Transverse colon (tissue), 4 donors: Measurements from ENCODE around the gene NR1H2. TPM values are rescaled to one million over a fixed set of nuclear protein-coding genes. Genes with fewer than 3 reads are reported as not detected.

Source experiments
- DNase-seq: peaks from one replicate; pipeline ENCODE4 v3.0.0-alpha.2; 2019
- H3K27ac ChIP-seq, 4 donors: fragments of 200-600 bp; sonication (generic); 2 replicates each; pipeline ENCODE4 v1.5.1; 2016 to 2018; ENCODE audit warnings: inconsistent platforms in 4 of 4
- H3K27me3 ChIP-seq: fragments of 200-600 bp; sonication (generic); 2 replicates; pipeline ENCODE4 v1.5.1; 2017; ENCODE audit warnings: inconsistent platforms
- H3K36me3 ChIP-seq, 4 donors: fragments of 200-600 bp; sonication (generic); 2 replicates each; pipeline ENCODE4 v1.5.1; 2017 to 2019; ENCODE audit warnings: inconsistent platforms in 4 of 4
- H3K4me1 ChIP-seq, 4 donors: fragments of 200-600 bp; sonication (generic); 2 replicates each; pipeline ENCODE4 v1.5.1; 2017 to 2020; ENCODE audit warnings: inconsistent platforms in 4 of 4
- H3K4me3 ChIP-seq, 4 donors: fragments of 200-600 bp; sonication (generic); 1 replicate in 1 of 4; 2 replicates in 3 of 4; pipeline versions ENCODE4 v1.5.1 to v1.6.1; 2017 to 2019; ENCODE audit warnings: inconsistent platforms in 4 of 4
- H3K9me3 ChIP-seq, 2 donors: fragments of 200-600 bp; sonication (generic); 2 replicates each; pipeline ENCODE4 v1.5.1; 2017 to 2019; ENCODE audit warnings: inconsistent platforms in 2 of 2
- EP300 ChIP-seq: sonication (generic); formaldehyde crosslinking; IDR thresholded peaks from one replicate; pipeline ENCODE4 v1.6.1; 2017; ENCODE audit warnings: antibody characterized with exemption, low read depth
- POLR2A ChIP-seq: fragments of 450-650 bp; IDR thresholded peaks from one replicate; pipeline ENCODE4 v1.6.1; 2016; ENCODE audit warnings: antibody characterized with exemption, mild to moderate bottlenecking, moderate library complexity
- POLR2AphosphoS5 ChIP-seq, 3 donors: sonication (generic); formaldehyde crosslinking; IDR thresholded peaks; one replicate each; pipeline ENCODE4 v1.6.1; 2016; ENCODE audit warnings: antibody characterized with exemption in 3 of 3
- WGBS, 2 donors: methylation state at CpG; one replicate each; pipeline ENCODE4 v1.1.5; 2018; ENCODE audit warnings: low coverage in 1 of 2; 5-methylcytosine and 5-hydroxymethylcytosine counted together
- in situ Hi-C, 4 donors: fragments of 200-750 bp; cut with MboI; loops; one replicate each; pipeline versions ENCODE4 v1.15.0 to v1.15.1; 2017; ENCODE audit warnings: low sequenced_read_pairs in 3 of 4, low pct_ligation_motif_present in 1 of 4, low pct_unique_long_range_greater_than_20kb in 1 of 4
- intact Hi-C: fragments of 100-400 bp; cut with DNase I; formaldehyde crosslinking; loops from one replicate; pipeline ENCODE4 v1.15.1; 2023; ENCODE audit warnings: low total_unique reads
- total RNA-seq, 4 donors: library from RNA; depleted of rRNA; stranded (reverse); fragments of >200 nt; gene quantifications; one replicate each; pipeline ENCODE4 v1.1.0, GENCODE V29; 2016
- TF ChIP-seq, protein P1 (sequence below), 5 experiments: fragments of 200-600 bp in 3 of 5; fragments of 450-650 bp in 2 of 5; sonication (generic) in 3 of 5; IDR thresholded peaks; 1 replicate in 2 of 5; 2 replicates in 3 of 5; pipeline ENCODE4 v1.5.1; 2016 to 2017; ENCODE audit warnings: antibody characterized with exemption in 5 of 5, inconsistent platforms in 3 of 5, mild to moderate bottlenecking in 2 of 5, moderate library complexity in 1 of 5

NR1H2 gene
- total RNA-seq, 4 donors from 2014 or later: 80.8 to 192 (median 102) TPM

DNA sequence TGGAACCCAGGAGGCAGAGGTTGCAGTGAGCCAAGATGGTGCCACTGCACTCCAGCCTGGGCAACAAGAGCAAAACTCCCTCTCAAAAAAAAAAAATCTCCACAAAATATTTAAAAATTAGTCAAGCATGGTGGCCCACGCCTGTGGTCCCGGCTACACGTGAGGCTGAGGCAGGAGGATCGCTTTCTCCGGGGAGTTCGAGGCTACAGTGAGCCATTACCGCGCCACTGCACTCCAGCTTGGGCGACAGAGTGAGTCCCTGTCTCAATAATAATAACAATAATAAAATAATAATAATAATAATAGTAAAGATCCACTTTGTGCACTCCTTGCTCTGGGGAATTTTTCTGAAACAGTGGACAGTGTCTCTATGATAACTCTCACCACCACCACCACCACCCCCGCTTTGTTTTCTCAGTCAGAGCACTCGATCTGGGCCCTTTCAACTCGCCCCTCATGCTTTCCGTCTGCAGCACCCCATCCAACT is 19.5 kb upstream of the NR1H2 start:
- DNase-seq: no peak
- peak overlapping the region in 1 of 4 donors; percentile 34 for H3K4me3 ChIP-seq
- H3K27me3 ChIP-seq: no peaks in the 10 kb centered on the region
- peak overlapping the region in 1 of 4 donors; percentile 84 for H3K27ac ChIP-seq
- peaks cover 0 to 11% (median 9%) of the 10 kb centered on the region in 4 donors for H3K4me1 ChIP-seq
- H3K9me3 ChIP-seq: no peaks in the 10 kb centered on the region
- TF ChIP-seq POLR2A (no peak), POLR2AphosphoS5 (IDR thresholded peaks at IDR 0.05) (no peak), EP300 (no peak)
- TF ChIP-seq, protein P1, sequence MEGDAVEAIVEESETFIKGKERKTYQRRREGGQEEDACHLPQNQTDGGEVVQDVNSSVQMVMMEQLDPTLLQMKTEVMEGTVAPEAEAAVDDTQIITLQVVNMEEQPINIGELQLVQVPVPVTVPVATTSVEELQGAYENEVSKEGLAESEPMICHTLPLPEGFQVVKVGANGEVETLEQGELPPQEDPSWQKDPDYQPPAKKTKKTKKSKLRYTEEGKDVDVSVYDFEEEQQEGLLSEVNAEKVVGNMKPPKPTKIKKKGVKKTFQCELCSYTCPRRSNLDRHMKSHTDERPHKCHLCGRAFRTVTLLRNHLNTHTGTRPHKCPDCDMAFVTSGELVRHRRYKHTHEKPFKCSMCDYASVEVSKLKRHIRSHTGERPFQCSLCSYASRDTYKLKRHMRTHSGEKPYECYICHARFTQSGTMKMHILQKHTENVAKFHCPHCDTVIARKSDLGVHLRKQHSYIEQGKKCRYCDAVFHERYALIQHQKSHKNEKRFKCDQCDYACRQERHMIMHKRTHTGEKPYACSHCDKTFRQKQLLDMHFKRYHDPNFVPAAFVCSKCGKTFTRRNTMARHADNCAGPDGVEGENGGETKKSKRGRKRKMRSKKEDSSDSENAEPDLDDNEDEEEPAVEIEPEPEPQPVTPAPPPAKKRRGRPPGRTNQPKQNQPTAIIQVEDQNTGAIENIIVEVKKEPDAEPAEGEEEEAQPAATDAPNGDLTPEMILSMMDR (IDR thresholded peaks at IDR 0.05): no peak
- intact Hi-C loops (no loop called here), in situ Hi-C loops (loop anchor here (10.0 to 25.0 kb wide), 2 partner anchors 106 to 428 kb away; no protein-coding TSS in a partner anchor)
- no peaks in the 10 kb centered on the region for H3K36me3 ChIP-seq
- WGBS, 2 donors: 38% methylated on average over 9 to 13 of the region's 13 CpGs

- in situ Hi-C loops: loop anchor here (10.0 to 25.0 kb wide), 2 partner anchors 105 to 427 kb away; no protein-coding TSS in a partner anchor
Observed at GRCh38 chr19:50357178-50358100, 18.8 kb upstream of the NR1H2 start.

DNA sequence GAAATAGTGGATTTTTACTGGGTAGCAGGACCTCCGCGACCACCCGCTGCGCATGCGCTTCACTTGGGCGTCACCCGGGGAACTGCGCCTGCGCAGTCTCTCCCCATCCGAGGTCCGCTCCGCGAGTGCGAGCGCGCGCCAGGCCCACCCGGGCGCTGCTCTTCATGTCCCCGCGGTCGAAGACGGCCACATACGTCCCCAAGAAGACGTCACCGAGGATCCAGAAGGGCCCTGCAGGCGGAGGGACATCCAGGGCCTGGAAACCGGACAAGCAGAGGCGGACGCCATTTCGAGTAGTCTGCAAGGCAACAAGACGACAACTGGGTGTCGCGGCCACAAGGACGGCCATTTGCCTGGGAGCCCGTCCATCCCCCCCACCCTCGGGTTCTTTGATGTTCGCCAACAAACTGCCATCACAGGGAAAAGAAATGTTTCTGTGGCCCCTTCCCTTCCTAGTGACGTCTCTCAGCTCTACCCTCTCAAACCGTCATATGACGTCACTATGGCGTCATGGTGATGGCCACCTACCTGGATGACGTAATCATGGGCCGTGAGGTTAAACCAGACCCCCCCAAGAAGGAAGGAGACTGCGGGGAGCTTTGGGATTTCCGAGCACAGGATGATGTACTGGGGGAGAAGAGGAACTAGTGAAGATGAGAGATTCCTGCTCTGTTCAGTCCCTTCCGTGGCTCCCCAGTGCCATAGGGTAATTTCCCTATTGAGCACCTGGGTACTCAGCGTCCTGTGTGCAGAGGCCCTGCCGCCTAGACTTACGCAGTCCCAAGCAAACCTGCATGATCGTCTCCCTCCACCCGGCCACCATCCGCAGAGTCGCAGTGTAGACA is 17.6 kb upstream of the NR1H2 start:
- Histone ChIP-seq H3K27me3 (no peaks in the 10 kb centered on the region), H3K9me3 (no peaks in the 10 kb centered on the region), H3K4me3 (peak overlapping the region; percentile 9 to 52 (median 24)), H3K4me1 (peaks cover 0 to 11% (median 9%) of the 10 kb centered on the region in 4 donors), H3K27ac (peak overlapping the region; percentile 79 to 84 (median 81)), H3K36me3 (no peaks in the 10 kb centered on the region)
- peak; percentile 45 for TF ChIP-seq POLR2A
- no peak for TF ChIP-seq EP300
- peak; percentile 14 to 75 (median 67) for TF ChIP-seq POLR2AphosphoS5 (IDR thresholded peaks at IDR 0.05)
- TF ChIP-seq, protein P1 (IDR thresholded peaks at IDR 0.05): no peak
- in situ Hi-C loops: loop anchor here (10.0 to 25.0 kb wide), 2 partner anchors 104 to 426 kb away; no protein-coding TSS in a partner anchor
- intact Hi-C loops: no loop called here
- 40 to 62% methylated on average over 2 to 54 of the region's 54 CpGs for WGBS, 2 donors
- peak; percentile 64 for DNase-seq

More at GRCh38 chr19:50357178-50358100, 18.8 kb upstream of the NR1H2 start:
- intact Hi-C loops: no loop called here
- Histone ChIP-seq H3K4me3 (peak overlapping the region in 3 of 4 donors; percentile 13 to 52 (median 34)), H3K9me3 (no peaks in the 10 kb centered on the region), H3K27me3 (no peaks in the 10 kb centered on the region), H3K4me1 (peaks cover 0 to 11% (median 9%) of the 10 kb centered on the region in 4 donors), H3K27ac (peak overlapping the region; percentile 79 to 84 (median 81)), H3K36me3 (no peaks in the 10 kb centered on the region)
- peak; percentile 79 for DNase-seq
- TF ChIP-seq POLR2A (peak; percentile 14), EP300 (no peak), POLR2AphosphoS5 (IDR thresholded peaks at IDR 0.05) (peak in 1 of 3 donors; percentile 44)
- TF ChIP-seq, protein P1 (IDR thresholded peaks at IDR 0.05): peak; percentile 88 to 93 (median 92)
- WGBS, 2 donors: 19% methylated on average over 54 of the region's 54 CpGs; no CpG with 5 or more reads in 1 of the 2 donors
